GM15510 (cell line): ENCODE measurements around the gene SORBS1.

ENCODE experiments used
- POLR2A ChIP-seq: IDR thresholded peaks from 3 replicates; pipeline ENCODE4 v1.6.1; 2011; ENCODE audit warnings: borderline replicate concordance; ENCODE audit not compliant: insufficient read length; ENCODE audit errors: extremely low read depth

Gene SORBS1

DNA sequence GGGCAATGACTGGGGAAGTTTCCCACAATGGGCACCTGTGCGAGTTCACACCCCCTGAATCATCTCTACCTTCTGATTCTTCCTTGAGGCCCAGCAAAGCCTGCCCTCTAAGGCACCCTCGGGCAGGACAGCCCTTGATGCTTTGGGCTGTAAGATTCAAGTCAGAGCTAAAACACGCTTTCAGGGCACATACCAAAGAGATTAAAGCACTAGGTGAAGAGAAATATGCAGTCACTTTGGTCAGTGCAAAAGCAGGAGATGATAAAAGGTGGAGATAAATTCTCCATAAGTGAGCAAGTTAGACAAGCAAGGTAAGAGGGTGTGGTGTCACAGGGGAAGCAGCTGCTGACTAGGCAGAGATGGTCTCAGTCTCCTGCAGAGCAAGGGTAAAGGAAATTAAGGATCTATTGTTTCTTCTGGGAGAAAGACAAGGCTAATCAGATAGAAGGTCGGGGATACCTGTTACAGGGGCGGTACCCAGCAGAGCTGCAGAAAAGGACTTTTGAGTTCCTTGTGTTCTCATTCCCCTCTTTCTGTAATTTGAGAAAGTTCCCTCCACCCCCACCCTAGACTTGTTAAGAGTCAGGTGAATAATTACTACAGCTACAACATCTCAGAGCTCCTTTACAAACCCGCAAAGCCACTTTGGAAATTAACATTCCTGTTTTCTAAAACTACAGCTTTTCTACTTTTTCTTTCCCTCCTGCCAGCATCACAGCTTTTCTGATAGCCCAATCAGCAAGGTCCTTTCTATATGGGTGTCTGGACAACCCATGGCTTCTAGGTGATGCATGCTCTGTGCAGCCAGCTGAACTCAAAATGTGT lies 296.7 kb downstream of the SORBS1 start:
- no peak for TF ChIP-seq POLR2A

DNA sequence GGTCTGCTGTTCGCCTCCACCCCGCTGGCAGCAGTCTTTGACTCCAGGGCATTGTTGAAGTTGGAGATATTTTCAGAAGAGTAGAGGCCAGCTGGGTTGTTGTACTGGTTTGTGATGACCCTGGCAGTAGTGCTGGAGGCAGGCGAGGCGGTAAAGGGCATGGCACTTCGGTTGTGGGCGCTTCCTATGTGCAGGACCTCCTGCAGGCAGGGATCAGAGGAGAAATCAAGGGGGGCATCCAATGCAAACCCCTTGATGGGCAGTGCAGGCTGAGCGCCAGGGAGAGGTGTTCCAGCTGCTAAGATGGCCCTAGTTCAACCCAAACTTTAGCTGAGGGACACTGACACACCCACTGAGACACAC lies 297.3 kb downstream of the SORBS1 start:
- TF ChIP-seq POLR2A, result no peak

DNA sequence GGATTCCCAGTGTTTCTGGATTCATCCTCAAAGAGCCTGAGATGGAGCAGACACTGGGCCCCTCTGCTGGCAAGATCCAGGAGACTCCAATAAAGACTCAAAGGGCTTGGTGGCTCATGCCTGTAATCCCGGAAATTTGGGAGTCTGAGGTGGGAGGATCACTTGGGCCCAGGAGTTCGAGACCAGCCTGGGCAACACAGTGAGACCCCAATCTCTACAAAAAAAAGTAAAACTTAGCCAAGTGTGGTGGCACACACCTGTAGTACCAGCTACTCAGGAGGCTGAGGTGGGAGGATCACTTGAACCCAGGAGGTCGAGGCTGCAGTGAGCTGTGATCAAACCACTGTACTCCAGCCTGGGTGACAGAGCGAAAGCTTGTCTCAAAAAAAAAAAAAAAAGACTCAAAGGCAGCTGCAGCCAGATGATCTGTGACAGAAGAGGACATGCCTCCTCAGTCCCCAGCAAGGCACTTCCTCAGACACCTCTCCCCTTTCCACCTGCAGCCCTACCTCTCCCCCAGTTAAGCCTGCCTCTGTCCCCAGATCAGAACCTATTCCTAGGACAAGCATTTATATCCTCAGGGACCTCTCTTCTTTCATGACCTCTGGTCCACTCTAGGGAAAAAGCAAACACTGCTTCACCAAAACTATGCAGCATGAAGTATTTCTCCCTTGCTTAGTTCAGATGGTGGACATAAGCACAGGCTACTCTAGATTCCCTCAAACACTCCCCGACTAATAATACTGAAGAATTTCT lies 298.2 kb downstream of the SORBS1 start:
- no peak for TF ChIP-seq POLR2A

DNA sequence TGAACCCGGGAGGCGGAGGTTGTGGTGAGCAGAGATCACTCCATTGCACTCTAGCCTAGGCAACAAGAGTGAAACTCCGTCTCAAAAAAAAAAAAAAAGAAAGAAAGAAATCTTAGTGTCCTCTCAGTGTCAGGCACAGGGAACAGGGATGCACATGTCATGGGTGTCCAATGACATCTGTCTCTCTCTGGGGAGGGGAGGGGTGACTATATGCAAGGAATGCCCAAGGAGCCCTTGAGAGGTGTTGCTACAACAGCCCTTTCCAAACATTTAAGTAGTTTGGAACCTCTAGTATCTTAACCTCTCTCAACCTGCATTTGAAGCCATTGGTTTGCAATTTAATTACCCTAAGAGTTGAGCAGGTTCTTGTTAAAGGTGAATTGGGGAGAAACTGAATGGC lies 299.2 kb downstream of the SORBS1 start:
- TF ChIP-seq POLR2A, result no peak
